GM10266 (cell line): ENCODE data around the gene C3orf70.

Source experiments
- DNase-seq: peaks from one replicate; pipeline ENCODE4 v3.0.0; 2012; ENCODE audit errors: extremely low spot score
- CTCF ChIP-seq: IDR thresholded peaks from 2 replicates; pipeline ENCODE4 v1.5.1; 2012; ENCODE audit warnings: mild to moderate bottlenecking, low read depth; ENCODE audit not compliant: control insufficient read depth, insufficient read depth; ENCODE audit errors: missing control alignments

Gene C3orf70

GRCh38 chr3:185187391-185187790 lies 34.5 kb upstream of the C3orf70 start:
- DNase-seq: no peak
- no peak for TF ChIP-seq CTCF

- peak; percentile 41 for DNase-seq
- peak; percentile 85 for TF ChIP-seq CTCF
Observed at GRCh38 chr3:185176750-185177359, 24.0 kb upstream of the C3orf70 start.

GRCh38 chr3:185175370-185175987 lies 22.6 kb upstream of the C3orf70 start:
- DNase-seq: peak; percentile 64
- TF ChIP-seq CTCF: no peak

GRCh38 chr3:185172086-185173049 lies 19.5 kb upstream of the C3orf70 start:
- no peak for DNase-seq
- no peak for TF ChIP-seq CTCF

- no peak for TF ChIP-seq CTCF
- no peak for DNase-seq
Observed at GRCh38 chr3:185164428-185165217, 11.8 kb upstream of the C3orf70 start.

GRCh38 chr3:185162634-185163033 lies 9.8 kb upstream of the C3orf70 start:
- DNase-seq: no peak
- no peak for TF ChIP-seq CTCF
